GM12878 (cell line): ENCODE data around the gene RASGRF2. TPM values are rescaled to one million over a fixed set of nuclear protein-coding genes. Genes with fewer than 3 reads are reported as not detected.

Experiments used
- ATAC-seq: fragments of 200-7000 bp; cut with Tn5 transposase; 3 replicates; pipeline ENCODE4 v1.9.1; 2020; ENCODE audit warnings: mild to moderate bottlenecking, moderate library complexity
- BruUV-seq: library from RNA; stranded (reverse); fragments of 400-500 nt; replicated peaks from 2 replicates; lab custom pipeline; 2021; lab: Mats Ljungman, UMichigan
- CTCF ChIA-PET: fragments of 300-600 bp; sonication (Branson Sonifier 250); formaldehyde crosslinking; extraction: SDS; loops from one replicate; lab custom pipeline; 2021; ENCODE audit warnings: inconsistent platforms; lab: Yijun Ruan, JAX
- POLR2A ChIA-PET: fragments of 350-600 bp; formaldehyde crosslinking; extraction: SDS; loops from one replicate; lab custom pipeline; 2021; ENCODE audit warnings: inconsistent platforms; lab: Charles Lee
- RAD21 ChIA-PET: fragments of 300-600 bp; sonication (Branson Sonifier 250); formaldehyde crosslinking; loops from one replicate; lab custom pipeline; 2023; ENCODE audit warnings: antibody characterized with exemption; ENCODE audit not compliant: unreplicated experiment; lab: Charles Lee
- SMC1A ChIA-PET: fragments of 300-600 bp; sonication (Branson Sonifier 250); formaldehyde crosslinking; loops from one replicate; lab custom pipeline; 2023; ENCODE audit not compliant: unreplicated experiment, uncharacterized antibody; lab: Charles Lee
- DNase-seq: peaks from one replicate; pipeline ENCODE4 v3.0.0-alpha.2; 2011; ENCODE audit warnings: low read depth, low spot score
- FAIRE-seq: peaks from 3 replicates; lab custom pipeline; 2011; peaks lifted over from hg19 to GRCh38; lab: Jason Lieb, UNC
- H2AFZ ChIP-seq: 2 replicates; pipeline ENCODE4 v1.6.0; 2011; ENCODE audit warnings: low read depth, low read length, control low read depth; ENCODE audit not compliant: control insufficient read depth
- H3K27ac ChIP-seq: 2 replicates; pipeline ENCODE4 v1.5.1; 2011; ENCODE audit warnings: control low read depth; ENCODE audit not compliant: control insufficient read depth, insufficient read depth
- H3K27me3 ChIP-seq, 2 experiments: replicated peaks in 1 of 2; 2 replicates each; pipeline versions ENCODE4 v1.6.0 to v1.6.1; 2011; ENCODE audit warnings: low read length in 1 of 2; ENCODE audit not compliant: control insufficient read depth in 2 of 2, insufficient read depth in 2 of 2
- H3K36me3 ChIP-seq, 2 experiments: 2 replicates each; pipeline ENCODE4 v1.5.1; 2011; ENCODE audit warnings: low read length in 1 of 2; ENCODE audit not compliant: control insufficient read depth in 2 of 2, insufficient read depth in 2 of 2
- H3K4me1 ChIP-seq: 2 replicates; pipeline ENCODE4 v1.6.1; 2011; ENCODE audit warnings: mild to moderate bottlenecking, low read length, moderate library complexity, mixed read lengths; ENCODE audit not compliant: control insufficient read depth, insufficient read depth
- H3K4me2 ChIP-seq: 2 replicates; pipeline ENCODE4 v1.6.0; 2011; ENCODE audit warnings: control low read depth; ENCODE audit not compliant: control insufficient read depth, insufficient read depth
- H3K4me3 ChIP-seq: fragments of 200-600 bp; sonication (generic); 2 replicates; pipeline ENCODE4 v1.5.1; 2016
- H3K79me2 ChIP-seq: 2 replicates; pipeline ENCODE4 v1.6.0; 2011; ENCODE audit warnings: low read length; ENCODE audit not compliant: control insufficient read depth, insufficient read depth
- H3K9ac ChIP-seq: 2 replicates; pipeline ENCODE4 v1.8.0; 2011; ENCODE audit warnings: low read length, control low read depth, mixed read lengths; ENCODE audit not compliant: control insufficient read depth, insufficient read depth
- H3K9me3 ChIP-seq: replicated peaks from 3 replicates; pipeline ENCODE4 v1.5.1; 2011; ENCODE audit warnings: mild to moderate bottlenecking, low read length; ENCODE audit not compliant: control insufficient read depth, insufficient read depth
- H4K20me1 ChIP-seq: 2 replicates; pipeline ENCODE4 v1.6.0; 2011; ENCODE audit not compliant: control insufficient read depth, insufficient read depth
- ATF3 ChIP-seq: IDR thresholded peaks from 2 replicates; pipeline ENCODE4 v1.6.1; 2011; ENCODE audit warnings: low read depth, mild to moderate bottlenecking, low read length, moderate library complexity, borderline replicate concordance; ENCODE audit errors: extremely low read depth
- BCL3 ChIP-seq: IDR thresholded peaks from 2 replicates; pipeline ENCODE4 v1.6.1; 2011; ENCODE audit warnings: borderline replicate concordance, low read depth, mild to moderate bottlenecking, moderate library complexity, low read length; ENCODE audit not compliant: insufficient read depth, poor library complexity, severe bottlenecking
- ELK1 ChIP-seq: IDR thresholded peaks from 2 replicates; pipeline ENCODE4 v1.6.1; 2012; ENCODE audit warnings: low read depth, low read length, improper control_type of control experiment
- NFIC ChIP-seq: IDR thresholded peaks from 2 replicates; pipeline ENCODE4 v1.6.1; 2012; ENCODE audit warnings: low read depth, mild to moderate bottlenecking, inconsistent platforms, low read length, moderate library complexity
- NFXL1 ChIP-seq: fragments of 450-650 bp; IDR thresholded peaks from 2 replicates; pipeline ENCODE4 v1.6.1; 2017; ENCODE audit warnings: antibody characterized with exemption, mild to moderate bottlenecking, borderline replicate concordance
- RAD21 ChIP-seq: IDR thresholded peaks from 2 replicates; pipeline ENCODE4 v1.6.1; 2011; ENCODE audit warnings: mild to moderate bottlenecking, low read depth, low read length, moderate library complexity; ENCODE audit not compliant: insufficient read depth
- RAD51 ChIP-seq: fragments of 450-650 bp; IDR thresholded peaks from 2 replicates; pipeline ENCODE4 v1.6.1; 2016; ENCODE audit warnings: moderate library complexity, mild to moderate bottlenecking, inconsistent platforms
- RBBP5 ChIP-seq: fragments of 200-600 bp; sonication (generic); conservative IDR thresholded peaks from 2 replicates; pipeline ENCODE4 v1.6.1; 2016
- SMAD5 ChIP-seq: IDR thresholded peaks from 2 replicates; pipeline ENCODE4 v1.6.1; 2016; ENCODE audit warnings: antibody characterized with exemption, low read depth
- SREBF2 ChIP-seq: IDR thresholded peaks from 2 replicates; pipeline ENCODE4 v1.6.1; 2012; ENCODE audit warnings: mild to moderate bottlenecking, low read length
- TAF1 ChIP-seq: IDR thresholded peaks from 2 replicates; pipeline ENCODE4 v1.6.1; 2011; ENCODE audit warnings: mild to moderate bottlenecking, low read depth, low read length, borderline replicate concordance
- TARDBP ChIP-seq: IDR thresholded peaks from 2 replicates; pipeline ENCODE4 v1.6.1; 2016; ENCODE audit warnings: borderline replicate concordance
- USF2 ChIP-seq: IDR thresholded peaks from 2 replicates; pipeline ENCODE4 v1.6.1; 2011; ENCODE audit warnings: low read depth, low read length, improper control_type of control experiment, borderline replicate concordance
- WRNIP1 ChIP-seq: IDR thresholded peaks from 2 replicates; pipeline ENCODE4 v1.6.1; 2011; ENCODE audit warnings: low read depth, low read length, improper control_type of control experiment, borderline replicate concordance
- ZZZ3 ChIP-seq: IDR thresholded peaks from 2 replicates; pipeline ENCODE4 v1.6.1; 2011; ENCODE audit warnings: low read depth; ENCODE audit not compliant: control insufficient read depth, insufficient read length
- WGBS: methylation state at CpG from one replicate; pipeline ENCODE4 v1.1.6; 2016; ENCODE audit warnings: low lambda C conversion rate; ENCODE audit not compliant: insufficient replicate concordance, insufficient coverage; ENCODE audit errors: missing lambda C conversion rate; 5-methylcytosine and 5-hydroxymethylcytosine counted together
- in situ Hi-C: fragments of 300-500 bp; cut with MboI; formaldehyde crosslinking; loops from 9 replicates; pipeline ENCODE4 v1.14.3; 2018; ENCODE audit warnings: mixed read lengths
- intact Hi-C: fragments of 100-400 bp; cut with micrococcal nuclease; formaldehyde crosslinking; loops from one replicate; pipeline ENCODE4 v1.14.2; 2022; ENCODE audit not compliant: unreplicated experiment
- polyA plus RNA-seq, 11 experiments: library from polyadenylated mRNA; depleted of rRNA in 4 of 11; unstranded in 6 of 11; stranded (reverse) in 5 of 11; fragments of >200 nt; fragmentation: Nextera tagmentation in 4 of 11; fragmentation: Illumina TruSeq in 1 of 11; extraction: Ambion mirVana in 4 of 11; extraction: Trizol in 1 of 11; gene quantifications; 1 replicate in 1 of 11; 2 replicates in 10 of 11; pipeline versions ENCODE4 v1.2.1 to v1.2.3, GENCODE V29; 2011 to 2016; ENCODE audit warnings: inconsistent platforms in 2 of 11, missing spikeins in 2 of 11, low read depth in 1 of 11
- total RNA-seq, 4 experiments: library from RNA; depleted of rRNA in 3 of 4; stranded (reverse); fragments of >200 nt in 3 of 4; fragmentation: Illumina TruSeq in 1 of 4; extraction: Trizol in 1 of 4; gene quantifications; 2 replicates each; pipeline versions ENCODE4 v1.2.1 to v1.2.3, GENCODE V29; 2013 to 2021

The RASGRF2 gene
- total and polyA plus RNA-seq, 10 of the 15 experiments (the other 5 are each of a cell fraction or from before 2014, with no cell fraction given): 0.05 to 0.24 (median 0.07) TPM

GRCh38 chr5:81169924-81170323, 209.8 kb downstream of the RASGRF2 start:
- 0 out of 4 replicates have a peak, but pooled peaks cover 0 to 1% of the 10 kb centered on the region in 2 experiments for H3K27me3 ChIP-seq
- intact Hi-C loops: loop anchor here (10.0 kb wide), 1 partner anchor 285 kb away; no protein-coding TSS in a partner anchor
- no TSS peak for BruUV-seq
- H3K4me3 ChIP-seq: no peak overlapping the region
- in situ Hi-C loops: loop anchor here (10.0 kb wide), 1 partner anchor 465 kb away; no protein-coding TSS in a partner anchor
- H2AFZ ChIP-seq: no peak overlapping the region
- RAD21 ChIA-PET: no interaction called here
- H3K27ac ChIP-seq: no peak overlapping the region
- DNase-seq: no peak
- POLR2A ChIA-PET: no interaction called here
- SMC1A ChIA-PET: interaction anchor here (1.0 to 1.3 kb wide), 2 partner anchors 14 to 18 kb away, joined by 3 read pairs; no protein-coding TSS in a partner anchor
- WGBS: 27% methylated on average over 2 of the region's 2 CpGs
- FAIRE-seq: no peak
- CTCF ChIA-PET: no interaction called here
- H3K4me1 ChIP-seq: peaks cover under 1% of the 10 kb centered on the region; the same call in 1 of the 2 replicates
- TF ChIP-seq ATF3 (no peak), NFXL1 (no peak), RAD51 (no peak), WRNIP1 (no peak), SMAD5 (no peak), RBBP5 (no peak), TARDBP (no peak), SREBF2 (no peak), NFIC (no peak)
- H3K79me2 ChIP-seq: no peaks in the 10 kb centered on the region
- no peak for ATAC-seq
- no peaks in the 10 kb centered on the region for H3K36me3 ChIP-seq
- no peak overlapping the region for H3K4me2 ChIP-seq
- H3K9ac ChIP-seq: no peak overlapping the region
- no peaks in the 10 kb centered on the region for H3K9me3 ChIP-seq
- no peaks in the 10 kb centered on the region for H4K20me1 ChIP-seq

GRCh38 chr5:81171769-81172168, 211.6 kb downstream of the RASGRF2 start:
- SMC1A ChIA-PET: no interaction called here
- no peaks in the 10 kb centered on the region for H3K79me2 ChIP-seq
- FAIRE-seq: no peak
- RAD21 ChIA-PET: no interaction called here
- in situ Hi-C loops: no loop called here
- H3K27ac ChIP-seq: no peak overlapping the region
- H3K4me1 ChIP-seq: no peaks in the 10 kb centered on the region
- no peak for ATAC-seq
- H3K36me3 ChIP-seq: no peaks in the 10 kb centered on the region
- WGBS: 25% methylated on average over 4 of the region's 4 CpGs
- CTCF ChIA-PET: no interaction called here
- no peaks in the 10 kb centered on the region for H4K20me1 ChIP-seq
- no peak for DNase-seq
- H3K27me3 ChIP-seq: peaks cover 0 to 1% of the 10 kb centered on the region in 2 experiments; a peak in 1 of 4 replicates
- no peak overlapping the region for H3K9ac ChIP-seq
- H3K4me2 ChIP-seq: no peak overlapping the region
- intact Hi-C loops: no loop called here
- H3K9me3 ChIP-seq: no peaks in the 10 kb centered on the region
- H3K4me3 ChIP-seq: no peak overlapping the region
- H2AFZ ChIP-seq: no peak overlapping the region
- BruUV-seq: no TSS peak
- POLR2A ChIA-PET: no interaction called here
- TF ChIP-seq RAD21 (no peak), TAF1 (no peak), USF2 (no peak), BCL3 (no peak), ELK1 (no peak), ZZZ3 (no peak)
